HEK293 (cell line): ENCODE results near the gene RAB11B.

Experiments
- CTCF ChIA-PET: fragments of 350-600 bp; formaldehyde crosslinking; extraction: SDS; loops from one replicate; lab custom pipeline; 2021; ENCODE audit warnings: antibody characterized with exemption; lab: Yijun Ruan, JAX
- POLR2A ChIA-PET: fragments of 300-600 bp; formaldehyde crosslinking; extraction: SDS; loops from one replicate; lab custom pipeline; 2020; ENCODE audit warnings: antibody characterized with exemption, inconsistent platforms; lab: Yijun Ruan, JAX
- H3K27ac ChIP-seq: fragments of 200-500 bp; sonication (Bioruptor generic); 2 replicates; pipeline ENCODE4 v1.5.1; 2014; ENCODE audit warnings: low read depth, low read length, control low read depth, inconsistent platforms; ENCODE audit errors: extremely low read depth
- H3K36me3 ChIP-seq, 2 experiments: fragments of 200-500 bp in 1 of 2; sonication (Bioruptor generic) in 1 of 2; 1 replicate in 1 of 2; 2 replicates in 1 of 2; pipeline ENCODE4 v1.5.1; 2014 to 2017; ENCODE audit warnings: inconsistent platforms in 2 of 2, low read length in 2 of 2; ENCODE audit not compliant: control insufficient read depth in 2 of 2, insufficient read depth in 1 of 2
- H3K4me1 ChIP-seq: fragments of 200-500 bp; sonication (Bioruptor generic); 2 replicates; pipeline ENCODE4 v1.5.1; 2014; ENCODE audit warnings: mild to moderate bottlenecking, low read length, inconsistent platforms; ENCODE audit not compliant: control insufficient read depth, insufficient read depth
- H3K4me3 ChIP-seq: 2 replicates; pipeline ENCODE4 v1.5.1; 2011; ENCODE audit warnings: low read depth, mild to moderate bottlenecking, control low read depth, low read length, moderate library complexity
- H3K9me3 ChIP-seq: fragments of 200-500 bp; sonication (Bioruptor generic); 2 replicates; pipeline ENCODE4 v1.5.1; 2014; ENCODE audit warnings: low read depth, low read length, inconsistent platforms; ENCODE audit not compliant: control insufficient read depth, insufficient read depth
- ELK4 ChIP-seq: IDR thresholded peaks from 2 replicates; pipeline ENCODE4 v1.6.1; 2011; ENCODE audit warnings: mild to moderate bottlenecking, low read depth, low read length, borderline replicate concordance
- OVOL3 ChIP-seq: fragments of 450-650 bp; formaldehyde crosslinking; IDR thresholded peaks from 2 replicates; pipeline ENCODE4 v1.5.1; 2016; ENCODE audit warnings: missing biosample characterization, missing genetic modification characterization
- SALL2 ChIP-seq: fragments of 450-650 bp; formaldehyde crosslinking; IDR thresholded peaks from 2 replicates; pipeline ENCODE4 v1.5.0; 2017; ENCODE audit warnings: missing biosample characterization, mild to moderate bottlenecking, missing genetic modification characterization, borderline replicate concordance
- TRIM28 ChIP-seq: IDR thresholded peaks from 2 replicates; pipeline ENCODE4 v1.6.1; 2011; ENCODE audit warnings: low read length, control low read depth, borderline replicate concordance
- WT1 ChIP-seq: fragments of 450-650 bp; formaldehyde crosslinking; IDR thresholded peaks from 2 replicates; pipeline ENCODE4 v1.5.1; 2016; ENCODE audit warnings: missing biosample characterization, missing genetic modification characterization
- ZBTB21 ChIP-seq: fragments of 450-650 bp; formaldehyde crosslinking; IDR thresholded peaks from 2 replicates; pipeline ENCODE4 v1.5.1; 2017; ENCODE audit warnings: missing biosample characterization, missing genetic modification characterization
- ZFHX2 ChIP-seq: fragments of 450-650 bp; formaldehyde crosslinking; conservative IDR thresholded peaks from 2 replicates; pipeline ENCODE4 v1.5.1; 2016; ENCODE audit warnings: missing biosample characterization, missing genetic modification characterization
- ZNF114 ChIP-seq: fragments of 450-650 bp; formaldehyde crosslinking; IDR thresholded peaks from 2 replicates; pipeline ENCODE4 v1.5.0; 2017; ENCODE audit warnings: missing biosample characterization, missing genetic modification characterization
- ZNF146 ChIP-seq: fragments of 450-650 bp; formaldehyde crosslinking; IDR thresholded peaks from 2 replicates; pipeline ENCODE4 v1.5.1; 2016; ENCODE audit warnings: missing biosample characterization, missing genetic modification characterization
- ZNF155 ChIP-seq: fragments of 450-650 bp; formaldehyde crosslinking; IDR thresholded peaks from 2 replicates; pipeline ENCODE4 v1.5.1; 2016; ENCODE audit warnings: missing biosample characterization, missing genetic modification characterization
- ZNF16 ChIP-seq: fragments of 450-650 bp; formaldehyde crosslinking; IDR thresholded peaks from 2 replicates; pipeline ENCODE4 v1.5.1; 2016; ENCODE audit warnings: low read depth, missing biosample characterization, missing genetic modification characterization
- ZNF202 ChIP-seq: fragments of 450-650 bp; formaldehyde crosslinking; IDR thresholded peaks from 2 replicates; pipeline ENCODE4 v1.5.1; 2016; ENCODE audit warnings: missing biosample characterization, missing genetic modification characterization, borderline replicate concordance
- ZNF211 ChIP-seq: fragments of 450-650 bp; formaldehyde crosslinking; IDR thresholded peaks from 2 replicates; pipeline ENCODE4 v1.5.1; 2016; ENCODE audit warnings: low read depth, missing biosample characterization, missing genetic modification characterization
- ZNF350 ChIP-seq: fragments of 450-650 bp; formaldehyde crosslinking; IDR thresholded peaks from 2 replicates; pipeline ENCODE4 v1.5.0; 2017; ENCODE audit warnings: missing biosample characterization, mild to moderate bottlenecking, missing genetic modification characterization
- ZNF354C ChIP-seq: fragments of 450-650 bp; formaldehyde crosslinking; IDR thresholded peaks from 2 replicates; pipeline ENCODE4 v1.5.1; 2016; ENCODE audit warnings: missing biosample characterization, missing genetic modification characterization, low read depth, borderline replicate concordance
- ZNF48 ChIP-seq: fragments of 450-650 bp; formaldehyde crosslinking; IDR thresholded peaks from 2 replicates; pipeline ENCODE4 v1.5.1; 2016; ENCODE audit warnings: missing biosample characterization, missing genetic modification characterization
- ZNF610 ChIP-seq: fragments of 450-650 bp; formaldehyde crosslinking; IDR thresholded peaks from 2 replicates; pipeline ENCODE4 v1.5.1; 2016; ENCODE audit warnings: missing biosample characterization, missing genetic modification characterization, borderline replicate concordance
- ZNF623 ChIP-seq: fragments of 450-650 bp; formaldehyde crosslinking; IDR thresholded peaks from 2 replicates; pipeline ENCODE4 v1.5.1; 2016; ENCODE audit warnings: missing biosample characterization, missing genetic modification characterization
- ZNF785 ChIP-seq: fragments of 450-650 bp; formaldehyde crosslinking; IDR thresholded peaks from 2 replicates; pipeline ENCODE4 v1.5.1; 2016; ENCODE audit warnings: missing biosample characterization, missing genetic modification characterization
- TF ChIP-seq, protein P1 (sequence below): fragments of 450-650 bp; formaldehyde crosslinking; IDR thresholded peaks from 2 replicates; pipeline ENCODE4 v1.5.1; 2016; ENCODE audit warnings: missing biosample characterization, missing genetic modification characterization
- TF ChIP-seq, protein P2 (sequence below): fragments of 450-650 bp; formaldehyde crosslinking; IDR thresholded peaks from 2 replicates; pipeline ENCODE4 v1.5.1; 2016; ENCODE audit warnings: missing biosample characterization, missing genetic modification characterization, borderline replicate concordance
- TF ChIP-seq, protein P3 (sequence below): fragments of 450-650 bp; formaldehyde crosslinking; optimal IDR thresholded peaks from 2 replicates; pipeline ENCODE3; 2016; ENCODE audit warnings: missing biosample characterization, mild to moderate bottlenecking, missing genetic modification characterization
- TF ChIP-seq, protein P4 (sequence below): fragments of 450-650 bp; formaldehyde crosslinking; conservative IDR thresholded peaks from 2 replicates; pipeline ENCODE4 v1.5.1; 2016; ENCODE audit warnings: low read depth, missing biosample characterization, missing genetic modification characterization

The RAB11B gene

DNA sequence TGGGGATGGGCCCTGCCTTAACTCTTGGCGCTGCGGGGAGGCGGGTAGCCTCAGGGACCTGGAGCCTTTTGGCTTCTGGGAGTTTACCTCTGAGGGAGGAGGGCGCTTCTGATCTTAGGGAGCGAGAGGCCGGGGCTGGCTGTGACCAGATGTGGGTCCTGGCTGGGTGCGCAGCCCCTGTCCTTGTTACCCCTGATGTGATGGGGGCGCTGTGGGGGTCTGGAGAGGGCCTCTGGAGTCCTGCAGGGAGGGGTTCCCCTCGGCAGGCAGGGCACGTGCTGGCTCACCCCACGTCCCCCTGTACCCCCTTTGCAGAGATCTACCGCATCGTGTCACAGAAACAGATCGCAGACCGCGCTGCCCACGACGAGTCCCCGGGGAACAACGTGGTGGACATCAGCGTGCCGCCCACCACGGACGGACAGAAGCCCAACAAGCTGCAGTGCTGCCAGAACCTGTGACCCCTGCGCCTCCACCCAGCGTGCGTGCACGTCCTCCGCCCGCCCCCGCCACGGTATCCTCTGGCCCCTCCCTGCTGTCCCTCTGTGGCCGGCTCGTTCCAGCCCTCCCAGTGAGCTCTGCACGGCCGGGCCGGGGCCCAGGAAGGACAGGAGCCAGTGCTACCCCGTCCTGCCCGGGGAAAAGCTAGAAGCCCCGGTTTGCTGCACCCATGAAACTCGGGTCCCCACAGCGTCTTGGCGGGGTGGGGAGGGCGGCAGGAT lies 13.1 kb downstream of the RAB11B start (continued):
- TF ChIP-seq, protein P1, sequence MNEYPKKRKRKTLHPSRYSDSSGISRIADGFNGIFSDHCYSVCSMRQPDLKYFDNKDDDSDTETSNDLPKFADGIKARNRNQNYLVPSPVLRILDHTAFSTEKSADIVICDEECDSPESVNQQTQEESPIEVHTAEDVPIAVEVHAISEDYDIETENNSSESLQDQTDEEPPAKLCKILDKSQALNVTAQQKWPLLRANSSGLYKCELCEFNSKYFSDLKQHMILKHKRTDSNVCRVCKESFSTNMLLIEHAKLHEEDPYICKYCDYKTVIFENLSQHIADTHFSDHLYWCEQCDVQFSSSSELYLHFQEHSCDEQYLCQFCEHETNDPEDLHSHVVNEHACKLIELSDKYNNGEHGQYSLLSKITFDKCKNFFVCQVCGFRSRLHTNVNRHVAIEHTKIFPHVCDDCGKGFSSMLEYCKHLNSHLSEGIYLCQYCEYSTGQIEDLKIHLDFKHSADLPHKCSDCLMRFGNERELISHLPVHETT (tag by site-specific recombination), result no peak
- TF ChIP-seq, protein P2, sequence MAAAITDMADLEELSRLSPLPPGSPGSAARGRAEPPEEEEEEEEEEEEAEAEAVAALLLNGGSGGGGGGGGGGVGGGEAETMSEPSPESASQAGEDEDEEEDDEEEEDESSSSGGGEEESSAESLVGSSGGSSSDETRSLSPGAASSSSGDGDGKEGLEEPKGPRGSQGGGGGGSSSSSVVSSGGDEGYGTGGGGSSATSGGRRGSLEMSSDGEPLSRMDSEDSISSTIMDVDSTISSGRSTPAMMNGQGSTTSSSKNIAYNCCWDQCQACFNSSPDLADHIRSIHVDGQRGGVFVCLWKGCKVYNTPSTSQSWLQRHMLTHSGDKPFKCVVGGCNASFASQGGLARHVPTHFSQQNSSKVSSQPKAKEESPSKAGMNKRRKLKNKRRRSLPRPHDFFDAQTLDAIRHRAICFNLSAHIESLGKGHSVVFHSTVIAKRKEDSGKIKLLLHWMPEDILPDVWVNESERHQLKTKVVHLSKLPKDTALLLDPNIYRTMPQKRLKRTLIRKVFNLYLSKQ (tag by site-specific recombination), result no peak
- TF ChIP-seq ZNF350 (tag by site-specific recombination), result no peak
- no peak for TF ChIP-seq TRIM28
- TF ChIP-seq, protein P3, sequence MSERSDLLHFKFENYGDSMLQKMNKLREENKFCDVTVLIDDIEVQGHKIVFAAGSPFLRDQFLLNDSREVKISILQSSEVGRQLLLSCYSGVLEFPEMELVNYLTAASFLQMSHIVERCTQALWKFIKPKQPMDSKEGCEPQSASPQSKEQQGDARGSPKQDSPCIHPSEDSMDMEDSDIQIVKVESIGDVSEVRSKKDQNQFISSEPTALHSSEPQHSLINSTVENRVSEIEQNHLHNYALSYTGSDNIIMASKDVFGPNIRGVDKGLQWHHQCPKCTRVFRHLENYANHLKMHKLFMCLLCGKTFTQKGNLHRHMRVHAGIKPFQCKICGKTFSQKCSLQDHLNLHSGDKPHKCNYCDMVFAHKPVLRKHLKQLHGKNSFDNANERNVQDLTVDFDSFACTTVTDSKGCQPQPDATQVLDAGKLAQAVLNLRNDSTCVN (tag by site-specific recombination), result no peak
- no peak for TF ChIP-seq OVOL3 (tag by site-specific recombination)

DNA sequence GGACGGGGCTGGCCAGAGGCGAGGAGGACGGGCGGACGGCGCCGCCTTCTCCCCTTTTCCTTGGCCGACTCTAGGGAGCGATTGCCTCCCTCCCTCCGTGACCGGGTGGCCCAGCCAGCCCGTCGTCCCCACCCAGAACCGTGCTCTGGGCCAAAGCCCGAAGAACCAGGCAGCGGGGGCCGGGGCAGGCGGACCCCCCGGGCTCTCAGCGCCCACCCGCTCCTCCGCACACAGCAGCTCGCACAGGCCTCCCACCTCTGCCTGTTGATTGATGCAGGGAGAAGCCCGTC lies 13.6 kb downstream of the RAB11B start:
- ChIA-PET CTCF (interaction anchor here (1.5 to 1.8 kb wide), 2 partner anchors 9 to 50 kb away, joined by 5 to 6 read pairs; partner anchors contain the start of gene MARCHF2), POLR2A (no interaction called here)
- Histone ChIP-seq H3K9me3 (no peaks in the 10 kb centered on the region), H3K27ac (no peak overlapping the region), H3K4me3 (no peak overlapping the region), H3K4me1 (no peaks in the 10 kb centered on the region), H3K36me3 (peaks cover 0 to 36% of the 10 kb centered on the region in 2 experiments; a peak in 2 of 3 replicates)
- no peak for TF ChIP-seq ZNF610
- TF ChIP-seq WT1 (tag by site-specific recombination), result no peak
- TF ChIP-seq ZNF623 (tag by site-specific recombination), result no peak
- TF ChIP-seq ZNF48 (tag by site-specific recombination), result no peak
- TF ChIP-seq, protein P4, sequence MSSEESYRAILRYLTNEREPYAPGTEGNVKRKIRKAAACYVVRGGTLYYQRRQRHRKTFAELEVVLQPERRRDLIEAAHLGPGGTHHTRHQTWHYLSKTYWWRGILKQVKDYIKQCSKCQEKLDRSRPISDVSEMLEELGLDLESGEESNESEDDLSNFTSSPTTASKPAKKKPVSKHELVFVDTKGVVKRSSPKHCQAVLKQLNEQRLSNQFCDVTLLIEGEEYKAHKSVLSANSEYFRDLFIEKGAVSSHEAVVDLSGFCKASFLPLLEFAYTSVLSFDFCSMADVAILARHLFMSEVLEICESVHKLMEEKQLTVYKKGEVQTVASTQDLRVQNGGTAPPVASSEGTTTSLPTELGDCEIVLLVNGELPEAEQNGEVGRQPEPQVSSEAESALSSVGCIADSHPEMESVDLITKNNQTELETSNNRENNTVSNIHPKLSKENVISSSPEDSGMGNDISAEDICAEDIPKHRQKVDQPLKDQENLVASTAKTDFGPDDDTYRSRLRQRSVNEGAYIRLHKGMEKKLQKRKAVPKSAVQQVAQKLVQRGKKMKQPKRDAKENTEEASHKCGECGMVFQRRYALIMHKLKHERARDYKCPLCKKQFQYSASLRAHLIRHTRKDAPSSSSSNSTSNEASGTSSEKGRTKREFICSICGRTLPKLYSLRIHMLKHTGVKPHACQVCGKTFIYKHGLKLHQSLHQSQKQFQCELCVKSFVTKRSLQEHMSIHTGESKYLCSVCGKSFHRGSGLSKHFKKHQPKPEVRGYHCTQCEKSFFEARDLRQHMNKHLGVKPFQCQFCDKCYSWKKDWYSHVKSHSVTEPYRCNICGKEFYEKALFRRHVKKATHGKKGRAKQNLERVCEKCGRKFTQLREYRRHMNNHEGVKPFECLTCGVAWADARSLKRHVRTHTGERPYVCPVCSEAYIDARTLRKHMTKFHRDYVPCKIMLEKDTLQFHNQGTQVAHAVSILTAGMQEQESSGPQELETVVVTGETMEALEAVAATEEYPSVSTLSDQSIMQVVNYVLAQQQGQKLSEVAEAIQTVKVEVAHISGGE (tag by site-specific recombination), result no peak
- TF ChIP-seq ZBTB21, result no peak

DNA sequence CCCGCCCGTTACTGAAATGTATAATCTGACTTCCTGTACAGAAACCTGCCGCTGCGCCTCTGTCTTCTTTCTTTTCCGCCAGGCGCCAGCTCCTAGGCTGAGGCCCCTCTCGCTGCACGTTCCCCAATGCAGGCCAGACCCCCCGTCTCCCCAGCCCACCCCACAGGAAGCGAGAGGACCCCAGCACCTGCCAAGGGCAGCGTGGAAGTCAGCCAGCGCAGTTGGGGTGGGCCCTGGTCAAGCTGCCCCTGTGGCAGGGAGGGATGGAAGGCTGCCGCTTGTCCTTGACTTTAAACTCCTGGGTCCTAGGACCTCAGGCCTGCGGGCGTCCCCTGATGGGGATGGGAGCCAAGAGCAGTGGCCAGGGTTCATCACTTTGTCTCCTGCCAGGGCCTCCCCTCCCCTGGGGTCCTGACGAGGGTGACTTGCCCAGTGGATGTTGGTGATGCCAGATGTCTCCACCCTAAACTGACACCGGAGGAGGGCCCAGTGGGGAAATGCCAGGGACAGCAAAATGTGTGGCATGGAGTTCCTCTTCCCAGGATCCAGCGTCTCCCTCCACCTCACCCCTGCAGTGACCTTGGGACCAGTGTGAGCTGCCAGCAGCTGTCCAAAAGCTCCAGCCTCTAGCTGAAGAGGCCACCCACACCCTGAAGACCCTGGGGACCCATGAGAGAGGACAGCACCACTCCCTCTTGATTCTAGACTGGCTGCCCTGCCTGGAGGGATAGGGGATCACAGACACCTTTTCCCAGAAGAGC lies 14.4 kb downstream of the RAB11B start:
- no peaks in the 10 kb centered on the region for H3K4me1 ChIP-seq
- ChIA-PET POLR2A (interaction anchor here (0.6 to 0.9 kb wide), 4 partner anchors 9 to 86 kb away, joined by 3 to 7 read pairs (median 4); partner anchors contain the start of gene RAB11B), CTCF (interaction anchor here (0.6 to 1.9 kb wide), 5 partner anchors 42 to 898 kb away, joined by 3 to 20 read pairs (median 3); no protein-coding TSS in a partner anchor)
- no peak overlapping the region for H3K4me3 ChIP-seq
- H3K36me3 ChIP-seq, result peaks cover 0 to 32% of the 10 kb centered on the region in 2 experiments; a peak in 2 of 3 replicates
- H3K27ac ChIP-seq, result no peak overlapping the region
- no peaks in the 10 kb centered on the region for H3K9me3 ChIP-seq
- TF ChIP-seq ELK4 (no peak), ZNF155 (tag by site-specific recombination) (no peak), ZNF114 (no peak), SALL2 (tag by site-specific recombination) (no peak), ZNF354C (tag by site-specific recombination) (no peak), ZFHX2 (no peak), ZNF211 (tag by site-specific recombination) (no peak), ZNF202 (tag by site-specific recombination) (no peak), ZNF350 (tag by site-specific recombination) (no peak), ZNF785 (tag by site-specific recombination) (no peak), ZNF146 (tag by site-specific recombination) (no peak), ZNF16 (tag by site-specific recombination) (no peak)
